Caco-2 (cell line): ENCODE results near the gene ARPP21. TPM values are rescaled to one million over a fixed set of nuclear protein-coding genes. Genes with fewer than 3 reads are reported as not detected.

ENCODE experiments used
- BruUV-seq: library from RNA; stranded (reverse); fragments of 400-500 nt; replicated peaks from 2 replicates; lab custom pipeline; 2021; lab: Mats Ljungman, UMichigan
- CTCF ChIA-PET: fragments of 300-600 bp; sonication (Branson Sonifier 250); formaldehyde crosslinking; loops from one replicate; lab custom pipeline; 2022; ENCODE audit warnings: antibody characterized with exemption; lab: Charles Lee
- POLR2A ChIA-PET: fragments of 300-600 bp; sonication (Branson Sonifier 250); formaldehyde crosslinking; loops from one replicate; lab custom pipeline; 2022; ENCODE audit warnings: antibody characterized with exemption; lab: Charles Lee
- DNase-seq, 2 experiments: peaks; one replicate each; pipeline versions ENCODE4 v3.0.0 to v3.0.0-alpha.2; 2020 to 2022
- H3K27me3 ChIP-seq: replicated peaks from 2 replicates; pipeline ENCODE4 v1.6.0; 2011; ENCODE audit warnings: low read length; ENCODE audit not compliant: control insufficient read depth, insufficient read depth
- H3K36me3 ChIP-seq: 2 replicates; pipeline ENCODE4 v1.5.1; 2011; ENCODE audit warnings: low read length; ENCODE audit not compliant: control insufficient read depth, insufficient read depth
- H3K4me1 ChIP-seq: fragments of 250-450 bp; sonication (Bioruptor Pico); 2 replicates; pipeline ENCODE4 v1.5.1; 2020; ENCODE audit warnings: mild to moderate bottlenecking
- H3K4me3 ChIP-seq: 2 replicates; pipeline ENCODE4 v1.5.1; 2011; ENCODE audit warnings: low read depth, mild to moderate bottlenecking, control low read depth, low read length
- H3K9me3 ChIP-seq: fragments of 250-450 bp; sonication (Bioruptor Pico); 2 replicates; pipeline ENCODE4 v1.5.1; 2020; ENCODE audit warnings: mild to moderate bottlenecking, moderate library complexity
- H3K27ac Mint-ChIP-seq: one replicate; pipeline ENCODE4 v1.8.0; 2022; ENCODE audit warnings: mixed read lengths; ENCODE audit not compliant: unreplicated experiment
- H3K27me3 Mint-ChIP-seq: one replicate; pipeline ENCODE4 v1.8.0; 2022; ENCODE audit warnings: mixed read lengths; ENCODE audit not compliant: insufficient read depth, unreplicated experiment
- H3K36me3 Mint-ChIP-seq: one replicate; pipeline ENCODE4 v1.8.0; 2022; ENCODE audit warnings: mild to moderate bottlenecking, mixed read lengths; ENCODE audit not compliant: insufficient read depth, unreplicated experiment
- H3K4me1 Mint-ChIP-seq: one replicate; pipeline ENCODE4 v1.8.0; 2022; ENCODE audit warnings: low read depth, mixed read lengths; ENCODE audit not compliant: unreplicated experiment
- H3K4me3 Mint-ChIP-seq: one replicate; pipeline ENCODE4 v1.8.0; 2022; ENCODE audit warnings: mild to moderate bottlenecking, moderate library complexity, mixed read lengths; ENCODE audit not compliant: unreplicated experiment
- H3K9me3 Mint-ChIP-seq: one replicate; pipeline ENCODE4 v1.8.0; 2022; ENCODE audit warnings: mixed read lengths; ENCODE audit not compliant: unreplicated experiment
- intact Hi-C: fragments of 100-400 bp; cut with micrococcal nuclease; formaldehyde crosslinking; loops from one replicate; pipeline ENCODE4 v1.10.0; 2022; ENCODE audit not compliant: unreplicated experiment
- total RNA-seq: library from RNA; stranded (reverse); gene quantifications from 2 replicates; pipeline ENCODE4 v1.2.3, GENCODE V29; 2022
- TF ChIP-seq, protein P1 (sequence below), 2 experiments: fragments of 200-600 bp in 1 of 2; IDR thresholded peaks; 1 replicate in 1 of 2; 2 replicates in 1 of 2; pipeline versions ENCODE4 v1.5.1 to v1.8.0; 2011 to 2022; ENCODE audit warnings: antibody characterized with exemption in 1 of 2, control low read depth in 1 of 2, inconsistent platforms in 1 of 2, low read depth in 1 of 2, low read length in 1 of 2, mild to moderate bottlenecking in 1 of 2, moderate library complexity in 1 of 2; ENCODE audit not compliant: insufficient read depth in 1 of 2, severe bottlenecking in 1 of 2, unreplicated experiment in 1 of 2

ARPP21 gene
- total RNA-seq, 1 experiment from 2014 or later, result not detected

DNA sequence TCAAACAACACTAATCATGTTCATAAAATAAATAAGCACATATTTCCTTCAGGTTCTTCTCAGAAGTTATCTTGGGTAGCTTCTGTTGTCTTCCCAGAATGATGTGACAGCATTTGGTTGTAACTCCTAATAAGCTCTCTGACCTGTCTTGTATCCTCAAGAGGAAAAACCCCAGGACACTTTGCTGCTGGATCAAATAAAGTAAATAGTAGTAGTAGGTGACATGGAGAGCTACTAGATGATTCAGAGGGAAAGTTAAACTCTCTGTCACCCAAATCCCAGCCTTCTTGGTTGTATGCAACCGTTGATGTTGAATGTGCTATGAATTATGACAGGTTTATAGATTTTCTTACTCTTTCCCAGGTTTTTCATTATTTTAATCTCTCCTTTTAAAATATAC is 143.0 kb downstream of the ARPP21 start:
- TF ChIP-seq, protein P1, sequence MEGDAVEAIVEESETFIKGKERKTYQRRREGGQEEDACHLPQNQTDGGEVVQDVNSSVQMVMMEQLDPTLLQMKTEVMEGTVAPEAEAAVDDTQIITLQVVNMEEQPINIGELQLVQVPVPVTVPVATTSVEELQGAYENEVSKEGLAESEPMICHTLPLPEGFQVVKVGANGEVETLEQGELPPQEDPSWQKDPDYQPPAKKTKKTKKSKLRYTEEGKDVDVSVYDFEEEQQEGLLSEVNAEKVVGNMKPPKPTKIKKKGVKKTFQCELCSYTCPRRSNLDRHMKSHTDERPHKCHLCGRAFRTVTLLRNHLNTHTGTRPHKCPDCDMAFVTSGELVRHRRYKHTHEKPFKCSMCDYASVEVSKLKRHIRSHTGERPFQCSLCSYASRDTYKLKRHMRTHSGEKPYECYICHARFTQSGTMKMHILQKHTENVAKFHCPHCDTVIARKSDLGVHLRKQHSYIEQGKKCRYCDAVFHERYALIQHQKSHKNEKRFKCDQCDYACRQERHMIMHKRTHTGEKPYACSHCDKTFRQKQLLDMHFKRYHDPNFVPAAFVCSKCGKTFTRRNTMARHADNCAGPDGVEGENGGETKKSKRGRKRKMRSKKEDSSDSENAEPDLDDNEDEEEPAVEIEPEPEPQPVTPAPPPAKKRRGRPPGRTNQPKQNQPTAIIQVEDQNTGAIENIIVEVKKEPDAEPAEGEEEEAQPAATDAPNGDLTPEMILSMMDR (IDR thresholded peaks at IDR 0.05; ENCODE audit: insufficient read depth in 1 of 2, low read depth in 1 of 2, low read length in 1 of 2, severe bottlenecking in 1 of 2, unreplicated experiment in 1 of 2), result no peak
- no peak for DNase-seq
- H3K9me3 ChIP-seq, result no peaks in the 10 kb centered on the region
- H3K27me3 Mint-ChIP-seq, result no peaks in the 10 kb centered on the region
- H3K36me3 Mint-ChIP-seq, result no peaks in the 10 kb centered on the region
- ChIA-PET POLR2A (no interaction called here), CTCF (no interaction called here)
- no peak overlapping the region for H3K4me3 ChIP-seq
- no peaks in the 10 kb centered on the region for H3K4me1 ChIP-seq
- H3K27ac Mint-ChIP-seq, result no peak overlapping the region
- H3K4me1 Mint-ChIP-seq, result peaks cover 15% of the 10 kb centered on the region
- BruUV-seq, result no TSS peak
- no peak overlapping the region for H3K4me3 Mint-ChIP-seq
- H3K27me3 ChIP-seq, result no peaks in the 10 kb centered on the region
- no peaks in the 10 kb centered on the region; the same call in 1 of the 2 replicates for H3K36me3 ChIP-seq
- no peaks in the 10 kb centered on the region for H3K9me3 Mint-ChIP-seq
- intact Hi-C loops, result no loop called here

DNA sequence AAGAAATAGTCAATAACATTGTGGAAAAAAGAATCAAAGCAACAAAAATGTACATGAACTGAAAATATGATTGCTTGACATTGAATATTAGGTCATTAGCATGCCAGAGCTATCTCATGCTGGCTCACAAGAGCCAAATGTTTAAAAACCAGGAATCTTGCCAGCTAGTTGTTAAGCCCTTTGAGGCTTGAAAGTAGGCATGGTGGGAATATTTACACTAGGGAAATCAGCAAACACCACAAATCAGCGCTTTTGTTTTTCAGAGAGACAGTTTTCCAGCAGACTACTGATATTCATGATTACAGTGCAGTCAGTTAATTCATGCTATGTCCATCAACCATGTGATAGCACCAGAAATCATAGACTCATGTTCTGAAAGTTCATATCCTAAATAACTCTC is 144.8 kb downstream of the ARPP21 start:
- Mint-ChIP-seq H3K27ac (no peak overlapping the region), H3K36me3 (no peaks in the 10 kb centered on the region), H3K9me3 (no peaks in the 10 kb centered on the region), H3K4me1 (peaks cover 9% of the 10 kb centered on the region), H3K4me3 (no peak overlapping the region), H3K27me3 (no peaks in the 10 kb centered on the region)
- Histone ChIP-seq H3K4me3 (no peak overlapping the region), H3K9me3 (no peaks in the 10 kb centered on the region), H3K4me1 (no peaks in the 10 kb centered on the region), H3K36me3 (no peaks in the 10 kb centered on the region; the same call in 1 of the 2 replicates), H3K27me3 (no peaks in the 10 kb centered on the region)
- TF ChIP-seq, protein P1 (IDR thresholded peaks at IDR 0.05; ENCODE audit: insufficient read depth in 1 of 2, low read depth in 1 of 2, low read length in 1 of 2, severe bottlenecking in 1 of 2, unreplicated experiment in 1 of 2), result no peak
- ChIA-PET POLR2A (no interaction called here), CTCF (no interaction called here)
- BruUV-seq, result no TSS peak
- intact Hi-C loops, result no loop called here
- no peak for DNase-seq

DNA sequence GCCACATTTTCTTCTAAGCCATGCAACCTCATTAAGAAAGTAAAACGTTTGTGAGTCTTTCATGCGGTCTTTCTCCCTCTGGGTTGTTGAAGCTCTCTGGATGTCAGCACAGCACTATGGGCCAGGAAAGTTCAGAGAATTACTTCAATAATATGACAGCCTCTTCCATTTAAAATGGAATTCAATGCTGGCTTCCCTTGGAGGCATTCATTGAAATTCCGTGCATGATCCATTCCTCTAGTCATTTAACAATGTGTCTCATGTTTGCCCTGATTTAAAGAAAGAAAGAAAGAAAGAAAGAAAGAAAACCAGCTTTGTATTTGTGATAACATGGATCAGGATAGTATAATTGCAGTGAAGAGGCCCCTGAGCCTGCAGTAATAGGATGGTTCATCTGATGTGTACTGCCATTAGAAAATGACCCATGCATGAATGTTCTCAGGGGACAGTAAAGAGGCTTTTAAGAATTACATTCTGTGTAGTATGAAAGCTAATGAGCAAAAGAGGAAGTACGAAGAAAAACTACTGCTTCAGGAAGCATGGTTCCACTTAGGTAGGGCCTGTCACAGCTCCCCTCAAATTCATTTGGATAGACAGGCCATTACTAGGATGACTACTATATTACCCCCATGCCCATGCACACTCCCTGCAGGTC is 146.0 kb downstream of the ARPP21 start:
- no peaks in the 10 kb centered on the region; the same call in 1 of the 2 replicates for H3K36me3 ChIP-seq
- Mint-ChIP-seq H3K27ac (no peak overlapping the region), H3K4me1 (peaks cover under 1% of the 10 kb centered on the region), H3K9me3 (no peaks in the 10 kb centered on the region), H3K27me3 (no peaks in the 10 kb centered on the region), H3K36me3 (no peaks in the 10 kb centered on the region), H3K4me3 (no peak overlapping the region)
- no peak for DNase-seq
- TF ChIP-seq, protein P1 (IDR thresholded peaks at IDR 0.05; ENCODE audit: insufficient read depth in 1 of 2, low read depth in 1 of 2, low read length in 1 of 2, severe bottlenecking in 1 of 2, unreplicated experiment in 1 of 2), result no peak
- CTCF ChIA-PET, result no interaction called here
- POLR2A ChIA-PET, result no interaction called here
- BruUV-seq, result no TSS peak
- intact Hi-C loops, result no loop called here
- no peaks in the 10 kb centered on the region for H3K4me1 ChIP-seq
- no peaks in the 10 kb centered on the region for H3K9me3 ChIP-seq
- no peaks in the 10 kb centered on the region for H3K27me3 ChIP-seq
- no peak overlapping the region for H3K4me3 ChIP-seq
